ENCODE data around the gene APPBP2.

GRCh38 chr17:60563743-60564142 is 37.7 kb upstream of the APPBP2 start:
- TF ChIP-seq, protein P1, sequence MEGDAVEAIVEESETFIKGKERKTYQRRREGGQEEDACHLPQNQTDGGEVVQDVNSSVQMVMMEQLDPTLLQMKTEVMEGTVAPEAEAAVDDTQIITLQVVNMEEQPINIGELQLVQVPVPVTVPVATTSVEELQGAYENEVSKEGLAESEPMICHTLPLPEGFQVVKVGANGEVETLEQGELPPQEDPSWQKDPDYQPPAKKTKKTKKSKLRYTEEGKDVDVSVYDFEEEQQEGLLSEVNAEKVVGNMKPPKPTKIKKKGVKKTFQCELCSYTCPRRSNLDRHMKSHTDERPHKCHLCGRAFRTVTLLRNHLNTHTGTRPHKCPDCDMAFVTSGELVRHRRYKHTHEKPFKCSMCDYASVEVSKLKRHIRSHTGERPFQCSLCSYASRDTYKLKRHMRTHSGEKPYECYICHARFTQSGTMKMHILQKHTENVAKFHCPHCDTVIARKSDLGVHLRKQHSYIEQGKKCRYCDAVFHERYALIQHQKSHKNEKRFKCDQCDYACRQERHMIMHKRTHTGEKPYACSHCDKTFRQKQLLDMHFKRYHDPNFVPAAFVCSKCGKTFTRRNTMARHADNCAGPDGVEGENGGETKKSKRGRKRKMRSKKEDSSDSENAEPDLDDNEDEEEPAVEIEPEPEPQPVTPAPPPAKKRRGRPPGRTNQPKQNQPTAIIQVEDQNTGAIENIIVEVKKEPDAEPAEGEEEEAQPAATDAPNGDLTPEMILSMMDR (IDR thresholded peaks at IDR 0.05): no peak
- TF ChIP-seq EZH2 (IDR thresholded peaks at IDR 0.05) (no peak), EZH2phosphoT487 (IDR thresholded peaks at IDR 0.05) (no peak)

Measured in neural progenitor cell (in vitro differentiated cells).